ENCODE results near the gene ANGPTL8.

- no peak for TF ChIP-seq POLR2A (IDR thresholded peaks at IDR 0.05; ENCODE audit: low read depth, low read length)
- TF ChIP-seq MAFK (IDR thresholded peaks at IDR 0.05; ENCODE audit: low read depth, low read length): no peak
- TF ChIP-seq CTCF (conservative IDR thresholded peaks at IDR 0.05; ENCODE audit: low read depth, low read length): no peak
- no peak for TF ChIP-seq CEBPB (IDR thresholded peaks at IDR 0.05; ENCODE audit: low read depth, low read length)
- TF ChIP-seq ELK1 (IDR thresholded peaks at IDR 0.05; ENCODE audit: borderline replicate concordance, low read depth, low read length): no peak
- no peak for TF ChIP-seq RFX5 (IDR thresholded peaks at IDR 0.05; ENCODE audit: low read depth, low read length)
These were observed 9.4 kb downstream of the ANGPTL8 start for GRCh38 chr19:11248852-11249251.

All from IMR-90 (cell line).